Measurements from ENCODE around the gene TMEM119.
"Not testable (repeated sequence)": the region's sequence is repeated elsewhere in the genome, so short reads cannot be mapped to it uniquely, and the experiment has no call there.

The TMEM119 gene

GRCh38 chr12:108567406-108568337 lies 30.2 kb downstream of the TMEM119 start:
- no peak for DNase-seq (ENCODE audit: low read depth in 2 of 2)

- no peak for DNase-seq (ENCODE audit: low read depth in 2 of 2)
Measured at GRCh38 chr12:108566452-108566851, 31.4 kb downstream of the TMEM119 start.

- peak in 1 of 2 donors; percentile 44 for DNase-seq (ENCODE audit: low read depth in 2 of 2)
Measured at GRCh38 chr12:108565976-108566375, 31.9 kb downstream of the TMEM119 start.

- no peak for DNase-seq (ENCODE audit: low read depth in 2 of 2)
Measured at GRCh38 chr12:108565146-108565545, 32.7 kb downstream of the TMEM119 start.

- DNase-seq (ENCODE audit: low read depth in 2 of 2) = no peak
Measured at GRCh38 chr12:108564724-108565123, 33.2 kb downstream of the TMEM119 start.

GRCh38 chr12:108563804-108564151 lies 34.1 kb downstream of the TMEM119 start:
- no peak for DNase-seq (ENCODE audit: low read depth in 2 of 2)

GRCh38 chr12:108563136-108563803 lies 34.6 kb downstream of the TMEM119 start:
- peak; percentile 80 to 82 for DNase-seq (ENCODE audit: low read depth in 2 of 2)

GRCh38 chr12:108562348-108563135 lies 35.3 kb downstream of the TMEM119 start, which contains the start of gene ISCU:
ISCU (plus strand) TSS chr12:108562596; CDS start chr12:108562623, 27 bp downstream.
- DNase-seq (ENCODE audit: low read depth in 2 of 2) = peak; percentile 98 to 99

GRCh38 chr12:108561852-108562347 lies 36.0 kb downstream of the TMEM119 start:
- no peak for DNase-seq (ENCODE audit: low read depth in 2 of 2)

GRCh38 chr12:108560752-108561719 lies 36.8 kb downstream of the TMEM119 start, which contains the start of gene SART3:
SART3 (minus strand) TSS chr12:108561173; CDS start chr12:108561154, 19 bp downstream.
- peak; percentile 62 to 66 for DNase-seq (ENCODE audit: low read depth in 2 of 2)

- DNase-seq (ENCODE audit: low read depth in 2 of 2) = no peak
Measured at GRCh38 chr12:108560321-108560721, 37.6 kb downstream of the TMEM119 start.

- DNase-seq (ENCODE audit: low read depth in 2 of 2) = no peak
Measured at GRCh38 chr12:108559748-108560147, 38.1 kb downstream of the TMEM119 start.

- DNase-seq (ENCODE audit: low read depth in 2 of 2) = no peak
Measured at GRCh38 chr12:108559007-108559655, 38.8 kb downstream of the TMEM119 start.

GRCh38 chr12:108555383-108555782 lies 42.5 kb downstream of the TMEM119 start:
- not testable (repeated sequence) for DNase-seq (ENCODE audit: low read depth in 2 of 2)

GRCh38 chr12:108553799-108554198 lies 44.1 kb downstream of the TMEM119 start:
- DNase-seq (ENCODE audit: low read depth in 2 of 2) = no peak

- DNase-seq (ENCODE audit: low read depth in 2 of 2) = no peak
Measured at GRCh38 chr12:108551535-108551934, 46.3 kb downstream of the TMEM119 start.

GRCh38 chr12:108548954-108549521 lies 48.8 kb downstream of the TMEM119 start:
- no peak for DNase-seq (ENCODE audit: low read depth in 2 of 2)

- DNase-seq (ENCODE audit: low read depth in 2 of 2) = no peak
Measured at GRCh38 chr12:108547686-108548085, 50.2 kb downstream of the TMEM119 start.

GRCh38 chr12:108543652-108544051 lies 54.2 kb downstream of the TMEM119 start:
- no peak for DNase-seq (ENCODE audit: low read depth in 2 of 2)

GRCh38 chr12:108542320-108542719 lies 55.6 kb downstream of the TMEM119 start:
- DNase-seq (ENCODE audit: low read depth in 2 of 2) = no peak
